ENCODE results near the gene ERI3. TPM values are rescaled to one million over a fixed set of nuclear protein-coding genes. Genes with fewer than 3 reads are reported as not detected.
A peak's percentile ranks its signal among the peaks of the same experiment; 100 is the strongest.

ERI3 gene
- polyA plus RNA-seq, 3 donors: 26.4 to 35.0 (median 26.6) TPM

GRCh38 chr1:44238660-44239059, 116.4 kb downstream of the ERI3 start:
- DNase-seq: no peak
- peaks cover 0 to 2% (median 0%) of the 10 kb centered on the region in 3 donors for H3K27me3 Mint-ChIP-seq (ENCODE audit: low read depth in 3 of 3)
- intact Hi-C loops (cut with micrococcal nuclease): no loop called here
- no peak for TF ChIP-seq CTCF (IDR thresholded peaks at IDR 0.05)
- peak overlapping the region in 1 of 3 experiments; percentile 36 for H3K4me3 ChIP-seq (replicated peaks in 1 of 3; ENCODE audit: low read depth in 2 of 3, low read length in 3 of 3)
- H3K27ac ChIP-seq (ENCODE audit: low read depth in 1 of 2, low read length in 2 of 2): no peak overlapping the region
- H3K4me3 Mint-ChIP-seq: peak overlapping the region in 1 of 2 donors; percentile 63
- H4K20me1 ChIP-seq (ENCODE audit: insufficient read depth, low read length): no peaks in the 10 kb centered on the region
- no peak overlapping the region for H2AFZ ChIP-seq (ENCODE audit: insufficient read depth, low read depth, low read length, poor library complexity, severe bottlenecking)
- no peaks in the 10 kb centered on the region for H3K79me2 ChIP-seq (ENCODE audit: insufficient read depth, low read length)
- H3K36me3 ChIP-seq (replicated peaks in 1 of 2; ENCODE audit: control insufficient read depth in 1 of 2, insufficient read depth in 2 of 2, low read length in 2 of 2): peaks cover 0 to 11% of the 10 kb centered on the region in 2 donors
- no peaks in the 10 kb centered on the region for H3K9me3 ChIP-seq (replicated peaks in 1 of 2; ENCODE audit: control insufficient read depth in 1 of 2, insufficient read depth in 1 of 2, low read length in 2 of 2)
- H3K36me3 Mint-ChIP-seq: peaks cover 27 to 28% of the 10 kb centered on the region in 2 donors
- H3K4me1 ChIP-seq (ENCODE audit: control insufficient read depth in 1 of 2, insufficient read depth in 2 of 2, low read length in 2 of 2): peaks cover 16 to 17% of the 10 kb centered on the region in 2 donors
- peak overlapping the region in 1 of 7 donors; percentile 10 for H3K27ac Mint-ChIP-seq
- WGBS (ENCODE audit: insufficient coverage): no CpG with 5 or more reads among the region's 4 CpGs
- H3K27me3 ChIP-seq (ENCODE audit: control insufficient read depth in 2 of 2, insufficient read depth in 2 of 2, low read length in 2 of 2): no peaks in the 10 kb centered on the region
- peaks cover 19% of the 10 kb centered on the region for H3K4me1 Mint-ChIP-seq
- peak overlapping the region; percentile 21 for H3K9ac ChIP-seq (ENCODE audit: insufficient read depth, low read length, poor library complexity, severe bottlenecking)
- H3K4me2 ChIP-seq (replicated peaks; ENCODE audit: extremely low read depth, low read length, poor library complexity, severe bottlenecking): peak overlapping the region; percentile 60
- peaks cover 0 to 2% (median 0%) of the 10 kb centered on the region in 7 donors for H3K9me3 Mint-ChIP-seq

GRCh38 chr1:44237721-44238457, 117.2 kb downstream of the ERI3 start:
- H3K27me3 ChIP-seq (ENCODE audit: control insufficient read depth in 2 of 2, insufficient read depth in 2 of 2, low read length in 2 of 2): no peaks in the 10 kb centered on the region
- intact Hi-C loops (cut with micrococcal nuclease): no loop called here
- peaks cover 16 to 17% of the 10 kb centered on the region in 2 donors for H3K4me1 ChIP-seq (ENCODE audit: control insufficient read depth in 1 of 2, insufficient read depth in 2 of 2, low read length in 2 of 2)
- H3K4me2 ChIP-seq (replicated peaks; ENCODE audit: extremely low read depth, low read length, poor library complexity, severe bottlenecking): peak overlapping the region; percentile 60
- no peaks in the 10 kb centered on the region for H3K9me3 ChIP-seq (replicated peaks in 1 of 2; ENCODE audit: control insufficient read depth in 1 of 2, insufficient read depth in 1 of 2, low read length in 2 of 2)
- H2AFZ ChIP-seq (ENCODE audit: insufficient read depth, low read depth, low read length, poor library complexity, severe bottlenecking): no peak overlapping the region
- DNase-seq: peak; percentile 54 to 57 (median 55)
- peak overlapping the region; percentile 50 to 63 for H3K4me3 Mint-ChIP-seq
- peaks cover 19% of the 10 kb centered on the region for H3K4me1 Mint-ChIP-seq
- no peaks in the 10 kb centered on the region for H4K20me1 ChIP-seq (ENCODE audit: insufficient read depth, low read length)
- peak overlapping the region in 1 of 3 experiments; percentile 36 for H3K4me3 ChIP-seq (replicated peaks in 1 of 3; ENCODE audit: low read depth in 2 of 3, low read length in 3 of 3)
- H3K79me2 ChIP-seq (ENCODE audit: insufficient read depth, low read length): no peaks in the 10 kb centered on the region
- H3K36me3 Mint-ChIP-seq: peaks cover 22 to 25% of the 10 kb centered on the region in 2 donors
- H3K9ac ChIP-seq (ENCODE audit: insufficient read depth, low read length, poor library complexity, severe bottlenecking): peak overlapping the region; percentile 21
- peaks cover 0 to 2% (median 0%) of the 10 kb centered on the region in 7 donors for H3K9me3 Mint-ChIP-seq
- H3K27ac ChIP-seq (ENCODE audit: low read depth in 1 of 2, low read length in 2 of 2): no peak overlapping the region
- WGBS (ENCODE audit: insufficient coverage): 42% methylated on average over 31 of the region's 33 CpGs
- peak; percentile 80 for TF ChIP-seq CTCF (IDR thresholded peaks at IDR 0.05)
- peaks cover 0 to 11% of the 10 kb centered on the region in 2 donors for H3K36me3 ChIP-seq (replicated peaks in 1 of 2; ENCODE audit: control insufficient read depth in 1 of 2, insufficient read depth in 2 of 2, low read length in 2 of 2)
- no peak overlapping the region for H3K27ac Mint-ChIP-seq
- H3K27me3 Mint-ChIP-seq (ENCODE audit: low read depth in 3 of 3): peaks cover 0 to 2% (median 0%) of the 10 kb centered on the region in 3 donors
